VCaP (cell line): ENCODE measurements around the gene GPR85.
"Not testable (repeated sequence)": the region's sequence is repeated elsewhere in the genome, so short reads cannot be mapped to it uniquely, and the experiment has no call there.

Experiments used
- H3K27ac ChIP-seq: fragments of 450-650 bp; 2 replicates; pipeline ENCODE4 v1.5.1; 2017
- TF ChIP-seq, protein P1 (sequence below): fragments of 450-650 bp; conservative IDR thresholded peaks from 2 replicates; pipeline ENCODE4 v1.5.1; 2017; ENCODE audit warnings: mild to moderate bottlenecking, moderate library complexity

The GPR85 gene

GRCh38 chr7:113119429-113119828 is 32.8 kb upstream of the GPR85 start:
- H3K27ac ChIP-seq: peak overlapping the region; percentile 69

GRCh38 chr7:113118074-113118959 is 31.7 kb upstream of the GPR85 start, which contains the start of gene SMIM30:
Gene SMIM30 (minus strand): TSS chr7:113118554. CDS start chr7:113117578, 976 bp downstream.
- TF ChIP-seq, protein P1, sequence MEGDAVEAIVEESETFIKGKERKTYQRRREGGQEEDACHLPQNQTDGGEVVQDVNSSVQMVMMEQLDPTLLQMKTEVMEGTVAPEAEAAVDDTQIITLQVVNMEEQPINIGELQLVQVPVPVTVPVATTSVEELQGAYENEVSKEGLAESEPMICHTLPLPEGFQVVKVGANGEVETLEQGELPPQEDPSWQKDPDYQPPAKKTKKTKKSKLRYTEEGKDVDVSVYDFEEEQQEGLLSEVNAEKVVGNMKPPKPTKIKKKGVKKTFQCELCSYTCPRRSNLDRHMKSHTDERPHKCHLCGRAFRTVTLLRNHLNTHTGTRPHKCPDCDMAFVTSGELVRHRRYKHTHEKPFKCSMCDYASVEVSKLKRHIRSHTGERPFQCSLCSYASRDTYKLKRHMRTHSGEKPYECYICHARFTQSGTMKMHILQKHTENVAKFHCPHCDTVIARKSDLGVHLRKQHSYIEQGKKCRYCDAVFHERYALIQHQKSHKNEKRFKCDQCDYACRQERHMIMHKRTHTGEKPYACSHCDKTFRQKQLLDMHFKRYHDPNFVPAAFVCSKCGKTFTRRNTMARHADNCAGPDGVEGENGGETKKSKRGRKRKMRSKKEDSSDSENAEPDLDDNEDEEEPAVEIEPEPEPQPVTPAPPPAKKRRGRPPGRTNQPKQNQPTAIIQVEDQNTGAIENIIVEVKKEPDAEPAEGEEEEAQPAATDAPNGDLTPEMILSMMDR: no peak
- H3K27ac ChIP-seq: peak within 1 kb of the TSS; percentile 69

More at GRCh38 chr7:113119429-113119828, 32.8 kb upstream of the GPR85 start:
- TF ChIP-seq, protein P1: no peak

DNA sequence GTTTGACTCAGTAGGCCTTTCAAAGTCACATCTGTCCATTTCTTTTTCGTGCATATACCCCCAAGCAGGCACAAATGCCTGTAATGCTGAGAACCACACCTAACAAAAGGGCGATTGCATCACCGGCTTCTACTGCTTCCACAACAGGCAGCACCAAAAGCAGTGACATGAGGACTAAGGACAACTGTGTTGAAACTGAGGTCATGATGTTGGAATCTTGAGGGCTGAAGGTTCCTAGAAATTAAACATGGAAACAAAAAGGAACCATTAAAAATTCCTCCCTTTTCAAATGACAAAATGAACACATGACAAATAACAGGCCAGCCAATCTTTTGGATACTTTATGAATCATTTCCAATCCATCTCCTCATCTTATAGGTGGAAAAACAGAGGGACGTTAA is 30.7 kb upstream of the GPR85 start:
- H3K27ac ChIP-seq: not testable (repeated sequence)

DNA sequence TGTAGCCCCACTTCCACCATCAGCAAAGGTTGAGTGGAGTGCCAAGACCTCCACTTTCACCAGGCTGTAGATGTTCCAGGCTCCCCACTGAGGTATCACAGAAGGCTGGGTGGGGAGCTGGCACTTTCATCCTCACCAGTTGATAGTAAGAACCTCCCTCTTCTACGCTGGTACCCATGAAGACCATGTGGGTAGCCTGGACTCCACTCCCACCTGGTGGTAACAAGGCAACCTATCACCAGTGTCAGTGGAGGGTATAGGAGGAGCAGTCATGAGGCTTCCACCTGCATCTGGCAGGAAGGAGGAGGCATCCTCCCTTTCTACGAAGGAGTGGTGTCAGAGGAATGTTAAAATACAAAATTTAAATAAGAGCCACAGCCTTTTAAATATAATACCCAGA is 27.3 kb upstream of the GPR85 start:
- TF ChIP-seq, protein P1: peak; percentile 22; the same call in 1 of the 2 replicates
- no peak overlapping the region for H3K27ac ChIP-seq

DNA sequence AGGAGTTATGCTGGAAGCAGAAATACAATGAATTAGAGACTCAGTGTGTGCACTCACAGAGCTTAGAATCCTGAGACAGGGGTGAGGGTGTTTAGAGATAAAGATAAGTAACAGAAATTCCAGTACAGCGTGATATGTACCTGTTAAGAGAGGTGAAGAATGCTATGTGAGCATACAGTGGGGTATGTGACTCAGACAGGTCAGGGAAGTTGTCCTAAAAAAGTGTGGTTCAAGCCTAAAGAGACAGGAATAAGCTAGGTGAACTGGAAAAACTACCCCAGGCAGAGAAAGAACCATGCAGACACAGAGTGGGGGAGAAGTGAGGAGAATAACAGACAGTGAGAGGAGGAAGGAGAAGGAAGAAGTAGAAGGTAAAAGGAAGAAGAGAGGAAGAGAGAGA is 23.1 kb upstream of the GPR85 start:
- TF ChIP-seq, protein P1: no peak

DNA sequence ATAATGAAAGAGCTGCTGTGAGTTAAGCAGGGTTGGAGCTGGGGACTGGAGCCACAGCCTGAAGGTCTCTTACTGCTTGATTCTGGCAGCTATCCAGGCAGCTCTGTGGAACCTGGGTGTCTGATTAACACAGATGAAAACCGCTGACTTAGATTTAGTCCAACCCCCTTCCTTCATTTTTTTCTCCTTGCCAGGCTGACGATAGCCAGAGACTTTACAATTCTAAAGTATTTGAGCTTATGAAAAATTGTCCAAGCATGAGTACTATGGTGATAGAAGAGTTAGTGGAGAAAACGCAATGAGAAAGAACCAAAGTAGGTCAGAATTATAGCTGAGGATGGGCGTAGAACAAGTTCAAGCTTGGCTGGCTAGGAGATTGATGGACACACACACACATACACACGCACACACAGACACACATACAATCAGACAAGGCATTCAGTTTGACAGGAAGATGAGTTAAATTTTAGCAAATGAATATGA is 13.5 kb upstream of the GPR85 start:
- TF ChIP-seq, protein P1: no peak
- H3K27ac ChIP-seq: no peak overlapping the region

More for the DNA sequence above, 23.1 kb upstream of the GPR85 start:
- H3K27ac ChIP-seq: no peak overlapping the region

GRCh38 chr7:113099284-113099919 is 12.8 kb upstream of the GPR85 start:
- TF ChIP-seq, protein P1: no peak
- H3K27ac ChIP-seq: no peak overlapping the region
